ENCODE measurements around the gene SHROOM3.

DNA sequence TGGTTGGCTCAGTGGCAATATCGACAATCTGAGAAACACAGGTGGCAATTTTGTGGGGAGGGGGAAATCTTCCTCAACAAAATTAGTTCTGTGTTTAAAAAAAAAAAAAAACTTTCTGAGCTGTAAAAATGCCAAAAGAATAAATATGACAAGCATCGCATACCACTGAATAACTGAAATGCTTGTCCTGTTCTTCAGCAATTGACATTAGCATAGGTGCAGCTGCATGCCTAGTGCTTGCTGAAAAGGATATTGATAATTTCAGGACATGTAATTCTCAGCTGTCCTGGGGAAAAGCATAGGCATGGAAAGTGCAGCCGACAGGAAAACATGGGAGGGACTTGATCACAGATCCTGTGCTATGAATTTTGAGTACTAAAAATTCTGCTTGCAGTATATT is 315.7 kb downstream of the SHROOM3 start:
- TF ChIP-seq CTCF (IDR thresholded peaks at IDR 0.05), result no peak
- TF ChIP-seq POLR2AphosphoS5 (IDR thresholded peaks at IDR 0.05), result no peak
- no peak for TF ChIP-seq POLR2A (IDR thresholded peaks at IDR 0.05)

Measured in stomach (tissue), 4 donors.